ENCODE results near the gene RFX3. TPM values are rescaled to one million over a fixed set of nuclear protein-coding genes. Genes with fewer than 3 reads are reported as not detected.

Gene RFX3
- total RNA-seq (2016; rRNA removed; fragmentation: Illumina TruSeq; extraction: Trizol) (2.7 and 3.0 TPM in 2 replicates), polyA plus RNA-seq (2011; rRNA removed) (4.7 and 5.3 TPM in 2 replicates), polyA minus RNA-seq (2011; rRNA and poly(A)+ RNA removed; ENCODE audit: low replicate concordance) (42.7 and 89.6 TPM in 2 replicates), Bru-seq, nascent RNA (percentile 67 among the genes with signal in this experiment), BruChase-seq, experiment 1, labeled RNA remaining after a 6-hour chase (percentile 59 among the genes with signal in this experiment), BruChase-seq, experiment 2, labeled RNA remaining after a 2-hour chase (percentile 70 among the genes with signal in this experiment)
- total RNA-seq (2016; cell fraction: cytosol; rRNA removed; fragmentation: Illumina TruSeq; extraction: Trizol; ENCODE audit: low read depth), result 3.7 and 4.9 TPM in 2 replicates
- 2.4 and 3.2 TPM in 2 replicates for total RNA-seq (2016; cell fraction: insoluble cytoplasmic fraction; rRNA removed; fragmentation: Illumina TruSeq; extraction: Trizol)
- 2.9 and 3.2 TPM in 2 replicates for total RNA-seq (2016; cell fraction: membrane; rRNA removed; fragmentation: Illumina TruSeq; extraction: Trizol)
- total RNA-seq (2016; cell fraction: nucleus; rRNA removed; fragmentation: Illumina TruSeq; extraction: Trizol), result 7.2 and 7.3 TPM in 2 replicates
- polyA plus RNA-seq (2011; cell fraction: cytosol; rRNA removed), result 3.9 and 4.3 TPM in 2 replicates
- polyA plus RNA-seq (2011; cell fraction: nucleus; rRNA removed), result 12.9 and 16.8 TPM in 2 replicates
- 4.7 and 5.2 TPM in 2 replicates for polyA plus RNA-seq (2012)
- 0.20 and 0.32 TPM in 2 replicates for polyA plus RNA-seq (2016; cell fraction: cytosol; fragmentation: Illumina TruSeq; extraction: Trizol; ENCODE audit: low read depth)
- polyA plus RNA-seq (2016; cell fraction: insoluble cytoplasmic fraction; fragmentation: Illumina TruSeq; extraction: Trizol; ENCODE audit: low read depth), result 1.9 and 2.4 TPM in 2 replicates
- 0.43 and 0.62 TPM in 2 replicates for polyA plus RNA-seq (2016; cell fraction: membrane; fragmentation: Illumina TruSeq; extraction: Trizol; ENCODE audit: low read depth)
- 6.5 and 6.8 TPM in 2 replicates for polyA plus RNA-seq (2016; cell fraction: nucleus; fragmentation: Illumina TruSeq; extraction: Trizol; ENCODE audit: insufficient read depth, low read depth)
- 8.6 and 15.4 TPM in 2 replicates for polyA minus RNA-seq (2011; cell fraction: cytosol; rRNA and poly(A)+ RNA removed)
- polyA minus RNA-seq (2011; cell fraction: nucleus; rRNA and poly(A)+ RNA removed), result 59.9 and 64.2 TPM in 2 replicates
- long read RNA-seq, experiment 1, partial matches to known transcripts, result 0 of 1 reads
- long read RNA-seq, experiment 1, other reads (novel, unspliced or antisense), result 1 of 1 reads
- long read RNA-seq, experiment 2, partial matches to known transcripts, result 0 of 12 reads
- long read RNA-seq, experiment 2, other reads (novel, unspliced or antisense), result 12 of 12 reads

- Histone ChIP-seq H4K20me1 (ENCODE audit: insufficient read depth, low read length) (no peaks in the 10 kb centered on the region), H3K9me3 (ENCODE audit: low read length) (no peaks in the 10 kb centered on the region), H3K9ac (ENCODE audit: insufficient read depth, low read depth, low read length) (peak within 1 kb of the TSS; percentile 100), H3K27me3 (ENCODE audit: control insufficient read depth in 1 of 2, insufficient read depth in 2 of 2, low read length in 2 of 2) (no peaks in the 10 kb centered on the region; a peak in 1 of 5 replicates), H3K4me1 (ENCODE audit: insufficient read depth, low read length) (peaks cover 52% of the 10 kb centered on the region), H2AFZ (ENCODE audit: low read length) (no peak within 1 kb of the TSS), H3K4me3 (replicated peaks in 1 of 3; ENCODE audit: insufficient read depth in 1 of 3, low read depth in 2 of 3, low read length in 3 of 3) (peak within 1 kb of the TSS; percentile 77 to 99 (median 79)), H3K79me2 (ENCODE audit: insufficient read depth, low read length) (peaks cover 70% of the 10 kb centered on the region), H3K36me3 (replicated peaks in 1 of 2; ENCODE audit: control insufficient read depth in 1 of 2, insufficient read depth in 2 of 2, low read length in 2 of 2) (0 out of 5 replicates have a peak, but pooled peaks cover 0 to 4% of the 10 kb centered on the region in 2 experiments), H3K4me2 (ENCODE audit: low read depth, low read length) (peak within 1 kb of the TSS; percentile 86), H3K27ac (ENCODE audit: extremely low read length, insufficient read depth, low read length) (peak within 1 kb of the TSS; percentile 100)
- 3% methylated on average over 19 of the region's 24 CpGs for WGBS (ENCODE audit: low lambda C conversion rate)
- DNase-seq (ENCODE audit: low spot score) (peak; percentile 91), FAIRE-seq (no peak), ATAC-seq (peak; percentile 81)
- no TSS peak for BruUV-seq (replicated peaks)
- in situ Hi-C loops (cut with HindIII; ENCODE audit: extremely low pct_ligation_motif_present, low pct_unique_long_range_greater_than_20kb) (no loop called here), intact Hi-C loops (cut with micrococcal nuclease; ENCODE audit: unreplicated experiment) (loop anchor here (1.0 to 10.0 kb wide), 3 partner anchors 681 to 1152 kb away; partner anchors contain the start of genes CDC37L1, GLIS3 and PUM3)
- ChIA-PET POLR2A (interaction anchor here (0.8 to 2.3 kb wide), 13 partner anchors 9 to 1215 kb away, joined by 3 to 23 read pairs (median 4); partner anchors contain the start of genes AK3 and PUM3), CTCF (ENCODE audit: low intra/inter-chr PET ratio, low total read pairs) (no interaction called here)
- no peak for TF ChIP-seq WIZ (CRISPR knock-in tag; IDR thresholded peaks at IDR 0.05)
- peak; percentile 65 for TF ChIP-seq SIN3B (IDR thresholded peaks at IDR 0.05; ENCODE audit: low read length)
- 0 out of 2 replicates have a peak, but pooled peaks have one; percentile 13 for TF ChIP-seq HHEX (CRISPR knock-in tag; IDR thresholded peaks at IDR 0.05)
- TF ChIP-seq GABPA (IDR thresholded peaks at IDR 0.05; ENCODE audit: low read depth, low read length), result peak; percentile 71
- no peak for TF ChIP-seq GABPA (CRISPR knock-in tag; IDR thresholded peaks at IDR 0.05; ENCODE audit: low read depth)
- no peak for TF ChIP-seq ZFP91 (CRISPR knock-in tag; IDR thresholded peaks at IDR 0.05; ENCODE audit: borderline replicate concordance)
- no peak for TF ChIP-seq MBD4 (IDR thresholded peaks at IDR 0.05; ENCODE audit: borderline replicate concordance, low read length)
- TF ChIP-seq HNRNPK (IDR thresholded peaks at IDR 0.05; ENCODE audit: low read depth, low read length, poor library complexity, severe bottlenecking), result peak; percentile 54
- TF ChIP-seq PHF20 (CRISPR knock-in tag; IDR thresholded peaks at IDR 0.05), result 0 out of 2 replicates have a peak, but pooled peaks have one; percentile 1
- peak; percentile 40; the same call in 1 of the 2 replicates for TF ChIP-seq MAX (IDR thresholded peaks at IDR 0.05)
- TF ChIP-seq SP2 (CRISPR knock-in tag; IDR thresholded peaks at IDR 0.05), result peak; percentile 82
- TF ChIP-seq FOXK2 (IDR thresholded peaks at IDR 0.05), result 0 out of 2 replicates have a peak, but pooled peaks have one; percentile 58
- TF ChIP-seq PAF1 (CRISPR knock-in tag; IDR thresholded peaks at IDR 0.05), result no peak
- TF ChIP-seq ZSCAN5A (CRISPR knock-in tag; IDR thresholded peaks at IDR 0.05; ENCODE audit: borderline replicate concordance), result no peak
- TF ChIP-seq HES4 (CRISPR knock-in tag; IDR thresholded peaks at IDR 0.05; ENCODE audit: borderline replicate concordance), result 0 out of 2 replicates have a peak, but pooled peaks have one; percentile 18
- no peak for TF ChIP-seq ZMYM3 (CRISPR knock-in tag; IDR thresholded peaks at IDR 0.05)
- peak; percentile 98 for TF ChIP-seq MAZ (IDR thresholded peaks at IDR 0.05; ENCODE audit: borderline replicate concordance, low read depth, low read length)
- TF ChIP-seq MAZ (CRISPR knock-in tag; IDR thresholded peaks at IDR 0.05; ENCODE audit: low read depth), result no peak
Measured at GRCh38 chr9:3525836-3526164, at the start of gene RFX3. Gene RFX3, minus strand, starts transcription at chr9:3526001. Its CDS starts 130,413 bp downstream, at chr9:3395588.

Measured in HepG2 (cell line).